Tibial artery (tissue), 4 donors: ENCODE data around the gene OR2A5.

Source experiments
- DNase-seq, 2 donors: peaks; one replicate each; pipeline ENCODE4 v3.0.0-alpha.2; 2019
- H3K27ac ChIP-seq, 2 donors: fragments of 200-600 bp; sonication (generic) in 1 of 2; 1 replicate in 1 of 2; 2 replicates in 1 of 2; pipeline ENCODE4 v1.5.1; 2018 to 2019; ENCODE audit warnings: mild to moderate bottlenecking in 1 of 2
- H3K27me3 ChIP-seq, 2 donors: fragments of 200-600 bp; sonication (generic) in 1 of 2; one replicate each; pipeline versions ENCODE4 v1.5.1 to v1.6.0; 2016 to 2019
- H3K36me3 ChIP-seq, 3 donors: fragments of 200-600 bp; sonication (generic) in 2 of 3; one replicate each; pipeline ENCODE4 v1.5.1; 2016 to 2019; ENCODE audit warnings: mild to moderate bottlenecking in 2 of 3
- H3K4me1 ChIP-seq, 4 donors: fragments of 200-600 bp; sonication (generic) in 2 of 4; 1 replicate in 3 of 4; 2 replicates in 1 of 4; pipeline ENCODE4 v1.5.1; 2016 to 2019
- H3K4me3 ChIP-seq, 2 donors: fragments of 200-600 bp; sonication (generic) in 1 of 2; 1 replicate in 1 of 2; 2 replicates in 1 of 2; pipeline ENCODE4 v1.5.1; 2018 to 2019; ENCODE audit warnings: mild to moderate bottlenecking in 2 of 2
- H3K9me3 ChIP-seq, 3 donors: fragments of 200-600 bp; sonication (generic) in 1 of 3; one replicate each; pipeline ENCODE4 v1.5.1; 2016 to 2019
- CTCF ChIP-seq, 2 experiments: fragments of 200-600 bp in 1 of 2; fragments of 450-650 bp in 1 of 2; IDR thresholded peaks; one replicate each; pipeline ENCODE4 v1.5.1; 2017 to 2019; ENCODE audit warnings: antibody characterized with exemption in 2 of 2, mild to moderate bottlenecking in 1 of 2, moderate library complexity in 1 of 2
- intact Hi-C: fragments of 100-400 bp; cut with DNase I; formaldehyde crosslinking; loops from one replicate; pipeline ENCODE4 v1.15.0; 2023; ENCODE audit warnings: low total_unique reads

Gene OR2A5

GRCh38 chr7:144100607-144101006 lies 51.9 kb downstream of the OR2A5 start:
- no peak overlapping the region for H3K4me3 ChIP-seq
- TF ChIP-seq CTCF (IDR thresholded peaks at IDR 0.05), result no peak
- H3K27ac ChIP-seq, result no peak overlapping the region
- intact Hi-C loops, result no loop called here
- no peak for DNase-seq
- H3K4me1 ChIP-seq, result no peaks in the 10 kb centered on the region
- no peaks in the 10 kb centered on the region for H3K9me3 ChIP-seq
- H3K27me3 ChIP-seq, result no peaks in the 10 kb centered on the region
- H3K36me3 ChIP-seq, result no peaks in the 10 kb centered on the region

GRCh38 chr7:144102041-144102440 lies 53.3 kb downstream of the OR2A5 start:
- Histone ChIP-seq H3K9me3 (no peaks in the 10 kb centered on the region), H3K36me3 (no peaks in the 10 kb centered on the region), H3K4me1 (no peaks in the 10 kb centered on the region), H3K4me3 (no peak overlapping the region), H3K27me3 (no peaks in the 10 kb centered on the region), H3K27ac (no peak overlapping the region)
- intact Hi-C loops, result no loop called here
- DNase-seq, result no peak
- TF ChIP-seq CTCF (IDR thresholded peaks at IDR 0.05), result no peak

- Histone ChIP-seq H3K27me3 (no peaks in the 10 kb centered on the region), H3K4me3 (no peak overlapping the region), H3K27ac (no peak overlapping the region), H3K36me3 (no peaks in the 10 kb centered on the region), H3K4me1 (no peaks in the 10 kb centered on the region), H3K9me3 (no peaks in the 10 kb centered on the region)
- intact Hi-C loops, result no loop called here
- TF ChIP-seq CTCF (IDR thresholded peaks at IDR 0.05), result no peak
- DNase-seq, result no peak
Observed at GRCh38 chr7:144105211-144105610, 56.5 kb downstream of the OR2A5 start.
